D721Med (cell line): ENCODE data around the gene NCF2.

Experiments
- DNase-seq: peaks from one replicate; pipeline ENCODE4 v3.0.0; 2011; ENCODE audit warnings: low spot score; ENCODE audit not compliant: insufficient read length
- FAIRE-seq: peaks from 2 replicates; lab custom pipeline; 2011; peaks lifted over from hg19 to GRCh38; lab: Jason Lieb, UNC
- CTCF ChIP-seq: IDR thresholded peaks from 2 replicates; pipeline ENCODE4 v1.5.1; 2012; ENCODE audit warnings: mild to moderate bottlenecking, control low read depth; ENCODE audit not compliant: insufficient read depth; ENCODE audit errors: missing control alignments

Gene NCF2

GRCh38 chr1:183577897-183578465 is 12.3 kb downstream of the NCF2 start:
- FAIRE-seq = no peak
- DNase-seq = no peak
- no peak for TF ChIP-seq CTCF

GRCh38 chr1:183576537-183576936 is 13.7 kb downstream of the NCF2 start:
- no peak for DNase-seq

GRCh38 chr1:183575606-183576005 is 14.7 kb downstream of the NCF2 start:
- TF ChIP-seq CTCF = no peak
- no peak for FAIRE-seq
- no peak for DNase-seq

More at GRCh38 chr1:183576537-183576936, 13.7 kb downstream of the NCF2 start:
- FAIRE-seq = no peak
- no peak for TF ChIP-seq CTCF

- DNase-seq = no peak
- no peak for TF ChIP-seq CTCF
- FAIRE-seq = no peak
Observed at GRCh38 chr1:183572721-183573120, 17.5 kb downstream of the NCF2 start.

- TF ChIP-seq CTCF = no peak
- DNase-seq (no peak), FAIRE-seq (no peak)
Observed at GRCh38 chr1:183571678-183572268, 18.5 kb downstream of the NCF2 start.

GRCh38 chr1:183570451-183570850 is 19.8 kb downstream of the NCF2 start:
- DNase-seq (no peak), FAIRE-seq (no peak)
- no peak for TF ChIP-seq CTCF

- no peak for FAIRE-seq
- TF ChIP-seq CTCF = no peak
- no peak for DNase-seq
Observed at GRCh38 chr1:183569801-183570200, 20.5 kb downstream of the NCF2 start.
